Inferior parietal cortex (tissue), 1 donor: ENCODE results near the gene PLPP3.

Source experiments
- DNase-seq: peaks from one replicate; pipeline ENCODE4 v3.0.0-alpha.2; 2016; ENCODE audit errors: extremely low spot score

Gene PLPP3

GRCh38 chr1:56522680-56523079 is 56.7 kb downstream of the PLPP3 start:
- no peak for DNase-seq

DNA sequence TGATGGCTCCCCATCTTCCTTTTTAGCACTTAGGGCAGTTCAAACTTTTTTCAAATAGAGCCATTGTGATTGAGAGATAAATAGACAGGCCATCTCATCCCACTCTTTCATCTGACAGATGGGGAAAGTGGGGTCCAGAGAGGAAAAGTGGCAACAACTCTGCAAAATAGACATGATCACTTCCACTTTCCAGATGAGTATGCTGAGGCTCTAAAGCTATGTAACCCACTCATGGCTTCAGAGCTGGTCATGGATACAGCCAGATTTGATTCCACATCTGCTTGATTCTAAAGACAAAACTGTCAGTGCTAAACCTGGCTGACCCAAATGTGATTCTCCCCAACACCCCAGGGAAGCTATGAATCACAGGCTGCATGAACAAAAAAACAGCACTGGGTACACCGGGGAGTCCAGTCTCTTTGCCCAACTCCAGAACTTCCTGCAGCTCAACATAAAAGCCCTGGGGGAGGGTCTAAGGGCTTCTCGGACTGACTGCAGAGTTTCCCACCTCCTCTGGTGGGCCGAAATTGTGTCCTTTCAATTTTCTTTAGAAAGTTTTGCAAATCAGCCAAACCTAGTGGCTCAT is 59.3 kb downstream of the PLPP3 start:
- no peak for DNase-seq

DNA sequence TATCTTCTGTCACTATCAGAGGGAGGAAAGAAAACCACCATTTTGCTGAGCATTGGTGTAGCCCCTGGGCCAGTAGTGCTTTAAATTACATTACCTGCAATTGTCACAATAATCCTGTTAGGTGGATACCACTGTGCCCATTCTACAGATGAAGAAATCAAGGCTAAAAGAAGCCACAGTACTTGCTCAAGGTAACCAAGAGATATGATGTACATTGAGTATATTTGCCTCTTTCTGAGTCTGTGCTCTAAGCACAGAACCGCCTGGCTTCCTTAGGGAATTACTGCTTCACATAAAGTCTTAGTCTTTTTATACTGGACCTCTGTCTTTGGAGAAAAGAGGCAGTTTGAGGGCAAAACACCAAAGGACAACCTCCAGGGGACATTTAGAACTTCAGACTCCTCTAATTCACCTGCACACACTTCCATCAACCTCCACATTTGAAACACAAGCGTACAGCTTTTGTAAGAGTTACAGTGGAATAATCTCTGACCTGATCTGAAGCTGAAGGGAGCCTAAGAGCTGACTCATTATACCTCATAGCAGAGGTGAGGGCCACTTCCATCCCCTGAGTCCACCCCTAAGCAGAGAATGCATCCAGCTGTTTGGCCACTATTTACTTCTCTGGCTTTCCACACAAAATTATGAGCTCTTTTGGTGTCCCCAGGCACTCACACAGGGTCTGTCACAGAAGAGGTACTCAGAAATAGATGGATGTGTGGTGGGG is 61.8 kb downstream of the PLPP3 start:
- DNase-seq: no peak

DNA sequence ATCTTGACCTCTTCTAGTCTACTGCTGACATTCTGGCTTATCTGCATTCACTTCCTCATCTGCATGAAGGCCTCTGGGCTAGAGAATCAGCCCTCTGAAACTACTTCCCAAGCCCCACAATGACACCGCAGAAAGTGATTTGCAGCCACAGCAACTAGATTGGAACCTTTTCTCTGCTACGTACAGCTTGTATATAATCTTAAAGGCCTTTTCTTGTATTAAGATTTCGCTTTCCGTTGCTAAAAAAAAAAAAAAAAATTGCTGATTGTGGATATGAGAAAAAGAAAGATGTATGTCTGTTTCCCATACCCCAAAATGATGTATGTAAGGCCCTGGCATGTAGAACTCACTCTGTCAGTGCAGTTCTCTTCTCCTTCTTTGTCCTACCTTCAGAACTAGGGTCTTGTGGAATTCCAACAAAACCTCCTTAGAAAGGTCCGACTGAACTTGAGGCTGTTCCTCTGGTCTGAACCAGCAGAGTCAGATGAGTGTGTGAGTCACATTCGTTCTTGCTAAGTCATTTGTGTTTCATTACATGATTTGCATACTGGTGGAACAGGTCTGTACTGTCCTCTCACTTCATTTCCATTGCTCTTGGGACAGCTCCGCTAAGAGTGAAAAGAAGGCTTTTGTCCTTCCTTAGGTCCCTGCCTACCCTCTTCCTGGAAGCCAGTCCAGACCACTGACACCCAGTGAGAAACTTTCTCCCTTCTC is 62.7 kb downstream of the PLPP3 start:
- DNase-seq: no peak

DNA sequence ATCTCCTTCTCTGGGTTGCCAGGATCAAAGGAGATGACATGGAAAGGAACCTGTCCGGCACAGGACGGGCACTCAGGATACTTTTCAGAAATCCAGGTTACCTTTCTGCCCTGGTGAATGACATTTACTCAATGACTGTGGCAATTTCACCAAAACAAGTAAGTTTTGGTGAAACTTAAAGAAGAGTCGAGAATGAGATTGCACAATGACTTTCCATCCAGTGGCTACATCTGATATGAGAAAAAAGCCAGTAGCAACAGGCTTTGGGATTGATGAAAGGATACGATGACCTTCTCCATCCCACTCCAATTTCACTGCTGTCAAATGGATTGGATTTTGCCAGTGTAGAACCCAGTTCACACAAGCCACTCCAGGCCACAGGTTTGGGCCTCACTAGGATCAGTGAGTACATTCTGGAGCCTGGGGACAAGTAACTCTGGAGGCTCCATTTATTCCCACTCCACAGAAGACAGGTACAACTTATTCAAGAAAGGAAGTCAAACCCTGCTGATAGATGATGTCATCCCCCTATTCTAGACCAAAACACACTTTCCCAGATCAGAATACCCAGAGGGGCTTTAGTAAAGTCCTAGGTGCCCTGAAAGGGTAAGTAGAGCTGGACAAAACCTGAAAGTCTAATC is 63.3 kb downstream of the PLPP3 start:
- DNase-seq: no peak

- no peak for DNase-seq
Measured at GRCh38 chr1:56512724-56513494, 66.5 kb downstream of the PLPP3 start.

GRCh38 chr1:56511766-56512165 is 67.6 kb downstream of the PLPP3 start:
- DNase-seq: no peak

DNA sequence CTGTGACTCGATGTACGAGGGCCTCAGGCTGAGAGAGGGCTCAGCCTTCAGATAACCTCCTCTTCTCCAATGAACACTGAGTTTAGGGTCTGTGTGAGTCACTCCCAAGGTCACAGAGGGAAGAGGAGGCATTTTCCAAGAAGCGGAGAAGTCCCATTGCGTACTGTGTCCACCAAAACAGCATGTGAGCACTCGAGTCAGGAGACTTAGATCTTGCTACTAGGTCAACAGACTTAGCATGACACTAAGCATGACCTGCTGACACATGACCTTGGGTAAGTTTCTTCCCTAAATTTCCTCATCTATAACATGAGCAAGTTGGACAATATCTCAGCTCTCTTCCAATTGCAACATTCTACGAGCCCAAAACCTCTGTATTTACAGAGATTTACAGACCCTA is 68.0 kb downstream of the PLPP3 start:
- DNase-seq: no peak

DNA sequence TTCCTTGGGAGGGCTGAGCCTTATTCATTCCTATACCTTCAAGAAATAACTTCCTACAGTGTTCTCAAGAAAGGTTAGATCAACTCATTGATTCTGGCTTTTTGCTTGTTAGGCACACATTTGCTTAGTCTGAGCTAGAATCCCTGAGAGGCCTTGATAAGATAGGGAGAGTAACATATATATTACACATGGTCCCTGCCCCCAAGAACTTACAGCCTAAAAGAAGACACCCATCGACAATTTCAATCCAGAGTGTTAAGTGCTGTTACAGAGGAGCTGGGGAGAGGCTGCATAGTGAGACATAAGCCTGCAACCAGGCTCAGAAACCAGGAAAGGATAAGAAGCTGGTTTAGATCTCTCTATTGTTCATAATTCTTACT is 68.7 kb downstream of the PLPP3 start:
- DNase-seq: no peak

DNA sequence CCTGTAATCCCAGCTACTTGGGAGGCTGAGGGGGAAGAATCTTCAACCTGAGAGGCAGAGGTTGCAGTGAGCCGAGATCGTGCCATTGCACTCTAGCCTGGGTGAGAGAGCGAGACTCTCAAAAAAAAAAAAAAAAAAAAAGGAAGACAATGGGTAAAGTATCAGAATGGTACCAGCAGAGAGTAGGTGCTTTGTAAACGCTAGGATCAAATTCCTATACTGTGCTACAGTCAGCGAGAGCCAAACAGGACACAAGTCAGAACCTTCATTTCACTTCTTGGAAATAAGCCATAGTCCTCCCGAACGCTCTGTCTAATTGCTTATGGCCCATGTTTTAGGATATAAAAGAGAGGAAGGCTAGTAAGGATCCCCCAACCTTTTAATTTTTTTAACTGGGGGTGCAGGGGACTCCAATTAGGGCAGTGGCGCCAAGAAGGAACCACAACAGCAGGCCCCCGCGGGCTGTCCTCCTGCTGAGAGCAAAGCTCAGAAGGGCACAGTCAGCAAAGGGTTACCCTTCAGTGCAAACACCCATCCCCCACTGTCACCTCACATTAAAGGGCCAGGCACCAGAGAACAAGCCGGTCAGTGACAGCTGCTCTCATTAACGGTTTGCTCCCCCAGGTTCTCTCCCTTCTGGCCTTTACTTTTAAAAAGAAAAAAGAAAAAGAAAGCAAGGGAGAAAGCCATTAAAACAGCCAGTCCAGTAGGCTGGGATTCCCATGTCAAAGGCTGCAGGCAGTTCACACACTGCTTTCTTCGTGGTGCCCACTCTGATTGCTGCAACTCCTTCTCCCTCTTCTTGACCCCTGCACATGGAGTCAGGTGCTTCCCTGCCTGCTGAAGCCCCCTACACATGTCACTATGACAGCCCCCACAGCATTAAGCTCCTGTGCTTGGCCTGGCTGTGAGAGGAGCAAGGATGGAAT is 69.4 kb downstream of the PLPP3 start:
- no peak for DNase-seq

GRCh38 chr1:56508523-56508983 is 70.8 kb downstream of the PLPP3 start:
- no peak for DNase-seq

- no peak for DNase-seq
Measured at GRCh38 chr1:56507925-56508522, 71.3 kb downstream of the PLPP3 start.

DNA sequence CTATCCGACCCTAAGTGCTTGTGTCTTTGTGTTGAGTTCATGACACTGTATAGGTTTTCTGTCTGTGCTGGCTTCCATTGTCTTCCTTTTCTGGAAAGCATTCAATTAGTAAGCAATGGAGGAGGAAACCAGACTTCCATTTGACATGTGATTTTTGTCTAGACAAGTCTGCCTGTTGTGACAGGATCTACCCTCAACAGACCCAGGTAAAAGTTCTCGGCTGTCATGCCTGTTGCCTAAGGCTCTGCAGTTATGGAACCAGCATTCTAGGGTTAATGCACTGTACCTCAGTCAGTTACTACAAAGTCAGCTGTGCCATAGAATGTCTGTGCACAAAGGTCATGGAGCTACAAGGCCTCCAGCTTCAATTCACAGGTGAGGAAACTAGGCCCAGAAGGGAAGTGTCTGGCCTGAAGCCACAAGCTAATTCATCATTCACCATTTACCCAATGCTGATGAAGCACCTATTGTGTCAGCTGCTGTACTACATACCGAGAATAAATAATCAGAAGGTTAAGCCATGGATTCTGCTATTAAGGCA is 72.3 kb downstream of the PLPP3 start:
- DNase-seq: no peak

- DNase-seq: no peak
Measured at GRCh38 chr1:56505792-56506743, 73.3 kb downstream of the PLPP3 start.

GRCh38 chr1:56502700-56503245 is 76.6 kb downstream of the PLPP3 start:
- no peak for DNase-seq

- DNase-seq: no peak
Measured at GRCh38 chr1:56501888-56502287, 77.5 kb downstream of the PLPP3 start.

DNA sequence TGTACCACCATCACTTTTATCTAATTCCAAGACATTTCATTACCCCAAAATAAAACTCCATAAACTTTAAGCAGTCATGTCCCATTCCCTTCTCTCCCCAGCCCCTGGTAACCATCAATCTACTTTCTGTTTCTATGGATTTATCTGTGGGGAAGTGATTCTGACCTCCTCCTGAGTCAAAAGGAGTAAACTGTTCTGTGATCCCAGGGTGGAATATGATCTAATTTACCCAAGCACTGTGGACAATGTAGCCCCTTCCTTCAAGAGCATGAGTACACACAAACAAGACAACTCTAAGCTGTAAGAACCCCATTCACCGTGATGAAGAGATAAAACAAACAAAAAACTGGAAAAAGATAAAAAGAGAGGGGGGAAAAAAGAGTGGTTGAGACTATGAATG is 77.9 kb downstream of the PLPP3 start:
- no peak for DNase-seq
